Endothelial cell of umbilical vein (primary cell): ENCODE data around the gene LRTM2. TPM values are rescaled to one million over a fixed set of nuclear protein-coding genes. Genes with fewer than 3 reads are reported as not detected.

Source experiments
- BruUV-seq: library from RNA; stranded (reverse); fragments of 400-500 nt; replicated peaks from 2 replicates; lab custom pipeline; 2021; lab: Mats Ljungman, UMichigan
- CTCF ChIA-PET: fragments of 300-600, 350-600 bp; sonication (Branson Sonifier 250); formaldehyde crosslinking; loops from one replicate; lab custom pipeline; 2021; ENCODE audit warnings: antibody characterized with exemption, inconsistent platforms; lab: Charles Lee
- POLR2A ChIA-PET: fragments of 300-600, 350-600 bp; sonication (Branson Sonifier 250); formaldehyde crosslinking; loops from one replicate; lab custom pipeline; 2021; ENCODE audit warnings: antibody characterized with exemption, inconsistent platforms; lab: Charles Lee
- DNase-seq: peaks from one replicate; pipeline ENCODE4 v3.0.0-alpha.2; 2011; ENCODE audit warnings: low read depth, low spot score
- FAIRE-seq: peaks from 2 replicates; lab custom pipeline; 2011; peaks lifted over from hg19 to GRCh38; lab: Jason Lieb, UNC
- H2AFZ ChIP-seq: 2 replicates; pipeline ENCODE4 v1.6.0; 2012; ENCODE audit warnings: low read depth, low read length, control low read depth, inconsistent platforms
- H3K27ac ChIP-seq: 2 replicates; pipeline ENCODE4 v1.5.1; 2011; ENCODE audit warnings: low read depth, mild to moderate bottlenecking, control low read depth, low read length, moderate library complexity; ENCODE audit not compliant: insufficient read depth
- H3K27me3 ChIP-seq, 2 experiments: 2 replicates each; pipeline versions ENCODE4 v1.6.0 to v1.6.1; 2011; ENCODE audit warnings: low read length in 2 of 2, mixed read lengths in 1 of 2; ENCODE audit not compliant: control insufficient read depth in 2 of 2, insufficient read depth in 2 of 2
- H3K36me3 ChIP-seq, 2 experiments: 2 replicates in 1 of 2; 3 replicates in 1 of 2; pipeline ENCODE4 v1.5.1; 2011; ENCODE audit warnings: low read length in 2 of 2, mild to moderate bottlenecking in 1 of 2, moderate library complexity in 1 of 2; ENCODE audit not compliant: control insufficient read depth in 2 of 2, insufficient read depth in 2 of 2; ENCODE audit errors: extremely low read depth in 1 of 2
- H3K4me1 ChIP-seq: 3 replicates; pipeline ENCODE4 v1.5.1; 2011; ENCODE audit warnings: mild to moderate bottlenecking, low read length; ENCODE audit not compliant: control insufficient read depth, insufficient read depth; ENCODE audit errors: extremely low read depth
- H3K4me2 ChIP-seq: 2 replicates; pipeline ENCODE4 v1.6.1; 2011; ENCODE audit warnings: low read length, control low read depth, mixed read lengths; ENCODE audit not compliant: insufficient read depth
- H3K4me3 ChIP-seq, 3 experiments: fragments of 200-600 bp in 1 of 3; sonication (generic), shearing (Covaris generic) in 1 of 3; replicated peaks in 1 of 3; 2 replicates each; pipeline ENCODE4 v1.5.1; 2011 to 2016; ENCODE audit warnings: control low read depth in 3 of 3, low read length in 3 of 3, mild to moderate bottlenecking in 2 of 3, inconsistent platforms in 1 of 3, low read depth in 1 of 3, moderate library complexity in 1 of 3; ENCODE audit not compliant: insufficient read depth in 1 of 3
- H3K79me2 ChIP-seq: 2 replicates; pipeline ENCODE4 v1.6.0; 2012; ENCODE audit warnings: low read length, inconsistent platforms; ENCODE audit not compliant: control insufficient read depth, insufficient read depth
- H3K9ac ChIP-seq: replicated peaks from 2 replicates; pipeline ENCODE3; 2011; ENCODE audit warnings: low read length, control low read depth; ENCODE audit not compliant: insufficient read depth; ENCODE audit errors: extremely low read depth
- H3K9me1 ChIP-seq: replicated peaks from 3 replicates; pipeline ENCODE4 v1.6.0; 2011; ENCODE audit warnings: mild to moderate bottlenecking, low read length; ENCODE audit not compliant: control insufficient read depth, insufficient read depth; ENCODE audit errors: extremely low read depth
- H3K9me3 ChIP-seq: replicated peaks from 2 replicates; pipeline ENCODE4 v1.5.1; 2012; ENCODE audit warnings: low read length, inconsistent platforms; ENCODE audit not compliant: control insufficient read depth, insufficient read depth
- H4K20me1 ChIP-seq: replicated peaks from 2 replicates; pipeline ENCODE3; 2011; ENCODE audit warnings: mild to moderate bottlenecking, low read length; ENCODE audit not compliant: control insufficient read depth, insufficient read depth; ENCODE audit errors: extremely low read depth
- CTCF ChIP-seq, 2 donors: IDR thresholded peaks; 1 replicate in 1 of 2; 2 replicates in 1 of 2; pipeline ENCODE4 v1.5.1; 2011; ENCODE audit warnings: low read length in 2 of 2, mild to moderate bottlenecking in 2 of 2, moderate library complexity in 2 of 2, control low read depth in 1 of 2, inconsistent platforms in 1 of 2, low read depth in 1 of 2; ENCODE audit not compliant: insufficient read depth in 1 of 2; ENCODE audit errors: extremely low read depth in 1 of 2
- EZH2 ChIP-seq: IDR thresholded peaks from 2 replicates; pipeline ENCODE4 v1.6.1; 2012; ENCODE audit warnings: borderline replicate concordance, low read depth, mild to moderate bottlenecking, moderate library complexity, low read length, inconsistent platforms; ENCODE audit not compliant: severe bottlenecking
- FOS ChIP-seq: IDR thresholded peaks from 2 replicates; pipeline ENCODE4 v1.6.1; 2011; ENCODE audit warnings: mild to moderate bottlenecking, low read length, moderate library complexity, borderline replicate concordance; ENCODE audit not compliant: insufficient read depth
- GATA2 ChIP-seq: IDR thresholded peaks from 2 replicates; pipeline ENCODE4 v1.7.0; 2011; ENCODE audit warnings: low read depth, mild to moderate bottlenecking, moderate library complexity, mixed read lengths, low read length; ENCODE audit not compliant: insufficient read length, insufficient read depth
- JUN ChIP-seq: IDR thresholded peaks from 2 replicates; pipeline ENCODE4 v1.6.1; 2011; ENCODE audit warnings: borderline replicate concordance, low read depth; ENCODE audit not compliant: insufficient read length, insufficient read depth
- MAX ChIP-seq: IDR thresholded peaks from 2 replicates; pipeline ENCODE4 v1.6.1; 2011; ENCODE audit not compliant: insufficient read depth, insufficient read length
- MYC ChIP-seq: IDR thresholded peaks from one replicate; pipeline ENCODE4 v1.6.1; 2011; ENCODE audit warnings: mild to moderate bottlenecking, low read depth, low read length
- POLR2A ChIP-seq: IDR thresholded peaks from 2 replicates; pipeline ENCODE4 v1.6.1; 2012; ENCODE audit warnings: low read depth, mild to moderate bottlenecking, control low read depth, low read length
- POLR2AphosphoS5 ChIP-seq: IDR thresholded peaks from 2 replicates; pipeline ENCODE4 v1.6.1; 2012; ENCODE audit warnings: low read depth, mild to moderate bottlenecking, control low read depth, low read length, moderate library complexity; ENCODE audit not compliant: insufficient read depth
- dilution Hi-C: fragments of 300-500 bp; cut with MboI; formaldehyde crosslinking; loops from one replicate; pipeline ENCODE4 v1.15.0; 2019; ENCODE audit warnings: low sequenced_read_pairs; ENCODE audit not compliant: extremely low pct_ligation_motif_present
- intact Hi-C: fragments of 100-400 bp; cut with micrococcal nuclease; formaldehyde crosslinking; loops from one replicate; pipeline ENCODE4 v1.10.0; 2022
- polyA plus RNA-seq, 4 experiments: library from polyadenylated mRNA; depleted of rRNA in 3 of 4; stranded (reverse) in 3 of 4; unstranded in 1 of 4; fragments of >200 nt; gene quantifications; 2 replicates each; pipeline versions ENCODE4 v1.2.1 to v1.2.3, GENCODE V29; 2011 to 2012; ENCODE audit warnings: missing spikeins in 1 of 4
- total RNA-seq: library from RNA; stranded (reverse); gene quantifications from 2 replicates; pipeline ENCODE4 v1.2.3, GENCODE V29; 2021

The LRTM2 gene
- total and polyA plus RNA-seq, 2 donors (not counting 3 experiments of a cell fraction or from before 2014, with no cell fraction given): not detected

- H3K4me1 ChIP-seq: peaks cover 9% of the 10 kb centered on the region
- intact Hi-C loops: no loop called here
- DNase-seq (no peak), FAIRE-seq (no peak)
- no peak overlapping the region for H2AFZ ChIP-seq
- dilution Hi-C loops: no loop called here
- no peak overlapping the region for H3K9ac ChIP-seq
- ChIA-PET CTCF (interaction anchor here (0.9 to 2.0 kb wide), 4 partner anchors 9 to 127 kb away, joined by 3 to 11 read pairs (median 3); partner anchors contain the start of gene ADIPOR2), POLR2A (no interaction called here)
- no TSS peak for BruUV-seq
- no peak overlapping the region for H3K4me3 ChIP-seq
- H3K9me3 ChIP-seq: no peaks in the 10 kb centered on the region
- H3K27me3 ChIP-seq: no peaks in the 10 kb centered on the region
- H3K27ac ChIP-seq: no peak overlapping the region
- no peaks in the 10 kb centered on the region for H3K9me1 ChIP-seq
- peaks cover 2% of the 10 kb centered on the region for H3K79me2 ChIP-seq
- H3K4me2 ChIP-seq: no peak overlapping the region
- no peaks in the 10 kb centered on the region for H4K20me1 ChIP-seq
- peaks cover 6 to 7% of the 10 kb centered on the region in 2 experiments for H3K36me3 ChIP-seq
- TF ChIP-seq EZH2 (no peak), MAX (no peak)
These were observed 38.1 kb upstream of the LRTM2 start for GRCh38 chr12:1782215-1782614.

- TF ChIP-seq MYC (no peak), EZH2 (no peak), CTCF (IDR thresholded peaks at IDR 0.05; ENCODE audit: extremely low read depth in 1 of 2, insufficient read depth in 1 of 2, low read depth in 1 of 2, low read length in 2 of 2) (no peak), POLR2A (no peak), POLR2AphosphoS5 (no peak), MAX (no peak), FOS (no peak), JUN (no peak), GATA2 (no peak)
- intact Hi-C loops: no loop called here
- H3K9me3 ChIP-seq: no peaks in the 10 kb centered on the region
- no peak overlapping the region for H3K9ac ChIP-seq
- no peaks in the 10 kb centered on the region for H4K20me1 ChIP-seq
- no peak for FAIRE-seq
- ChIA-PET CTCF (interaction anchor here (0.9 to 5.9 kb wide), 4 partner anchors 106 to 153 kb away, joined by 3 to 840 read pairs (median 4); no protein-coding TSS in a partner anchor), POLR2A (no interaction called here)
- DNase-seq: no peak
- no peak overlapping the region for H2AFZ ChIP-seq
- H3K4me2 ChIP-seq: no peak overlapping the region
- H3K79me2 ChIP-seq: no peaks in the 10 kb centered on the region
- no peaks in the 10 kb centered on the region for H3K9me1 ChIP-seq
- no peak overlapping the region for H3K27ac ChIP-seq
- no peaks in the 10 kb centered on the region for H3K4me1 ChIP-seq
- BruUV-seq: no TSS peak
- H3K4me3 ChIP-seq: no peak overlapping the region
- dilution Hi-C loops: no loop called here
- H3K36me3 ChIP-seq: peaks cover 0 to 9% of the 10 kb centered on the region in 2 experiments
- H3K27me3 ChIP-seq: no peaks in the 10 kb centered on the region
These were observed 32.7 kb upstream of the LRTM2 start for GRCh38 chr12:1787714-1788113.
